ENCODE data around the gene CST3.

CST3 gene

DNA sequence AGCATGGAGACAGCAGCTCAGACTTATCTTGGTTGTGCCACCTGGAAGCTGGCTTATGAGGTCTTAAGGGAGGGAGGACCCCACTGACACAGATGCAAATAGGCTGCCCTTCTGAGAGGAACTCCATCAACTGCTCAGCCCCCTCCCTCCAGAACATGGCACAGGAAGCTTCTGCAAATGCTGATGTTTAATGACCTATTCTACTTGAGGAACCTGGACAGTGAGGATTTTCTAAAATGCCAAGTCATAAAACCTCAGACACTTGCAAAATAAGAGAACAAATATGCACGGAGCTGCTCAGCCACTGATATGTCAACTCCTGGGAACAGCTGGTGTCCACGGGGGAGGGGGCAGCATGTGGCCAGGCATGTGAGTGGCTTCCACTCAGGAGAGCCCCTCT is 35.5 kb downstream of the CST3 start:
- no peak for DNase-seq (ENCODE audit: low read depth)

DNA sequence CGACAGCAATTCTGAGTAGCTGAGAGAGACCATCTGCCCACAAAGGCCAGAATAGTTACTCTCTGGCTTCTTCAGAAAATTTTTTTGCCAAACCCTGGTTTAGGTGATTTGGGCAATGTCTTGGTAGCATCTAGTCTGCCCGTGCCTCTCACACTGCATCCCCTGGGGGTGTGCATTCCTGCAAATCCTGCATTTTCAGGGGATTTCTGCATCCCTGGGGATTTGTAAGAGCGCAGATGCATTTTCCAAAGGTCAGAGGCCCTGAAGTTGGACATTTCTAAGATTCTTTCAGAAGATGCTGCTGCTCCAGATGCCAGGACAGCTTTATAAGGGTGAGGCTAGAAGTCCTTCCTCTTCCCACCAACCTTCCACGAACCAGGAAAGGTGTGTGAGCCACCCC is 36.0 kb downstream of the CST3 start:
- DNase-seq (ENCODE audit: low read depth) = no peak

DNA sequence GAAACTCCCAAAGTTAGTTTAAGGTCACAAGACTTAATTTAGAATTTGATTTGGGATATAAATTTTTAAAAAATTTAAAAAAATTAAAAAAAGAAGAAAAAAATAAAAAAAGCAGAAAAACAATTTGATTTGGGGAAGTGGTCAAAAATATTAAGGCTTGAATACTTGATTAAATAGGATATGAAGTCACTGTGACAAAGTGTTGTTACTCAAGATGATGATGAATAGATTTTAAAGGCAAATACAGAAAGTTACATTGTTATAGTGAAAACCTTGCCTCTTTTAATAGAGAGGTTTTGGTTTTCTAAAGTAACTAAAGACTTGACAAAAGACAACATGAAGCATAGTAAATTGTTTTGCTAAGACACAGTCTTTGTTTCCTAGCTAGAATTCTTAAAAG is 39.3 kb downstream of the CST3 start:
- no peak for DNase-seq (ENCODE audit: low read depth)

DNA sequence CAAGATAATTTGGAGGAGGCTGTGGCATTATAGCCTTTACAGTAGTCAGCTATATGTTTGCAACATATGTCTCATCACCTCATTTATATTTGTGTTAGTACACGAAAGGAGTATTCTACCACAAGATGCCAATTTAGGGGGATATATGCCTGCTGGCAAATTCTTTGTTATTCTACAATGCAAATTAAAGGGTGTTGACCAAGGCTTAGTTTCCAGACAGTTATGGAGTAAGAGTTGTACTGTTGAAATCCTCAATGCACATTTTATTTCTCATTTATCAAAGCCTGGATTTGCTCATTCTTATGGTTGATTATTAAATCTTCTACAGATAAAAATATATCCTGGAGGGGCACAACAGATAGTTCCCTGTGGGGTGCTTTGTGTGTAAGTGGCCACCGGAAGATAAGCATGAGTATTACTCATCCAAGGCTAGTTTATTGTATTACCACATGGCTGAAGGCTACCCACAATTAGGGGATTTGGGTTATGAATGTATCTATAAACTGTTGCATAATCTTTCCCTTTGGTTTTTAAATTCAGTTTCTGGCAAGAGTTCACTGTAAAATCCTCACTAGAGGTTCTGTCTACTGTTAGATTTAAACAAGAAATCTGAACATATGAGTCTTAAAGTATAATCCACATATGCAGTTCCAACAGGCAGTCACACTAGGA is 41.0 kb downstream of the CST3 start:
- no peak for DNase-seq (ENCODE audit: low read depth)

DNA sequence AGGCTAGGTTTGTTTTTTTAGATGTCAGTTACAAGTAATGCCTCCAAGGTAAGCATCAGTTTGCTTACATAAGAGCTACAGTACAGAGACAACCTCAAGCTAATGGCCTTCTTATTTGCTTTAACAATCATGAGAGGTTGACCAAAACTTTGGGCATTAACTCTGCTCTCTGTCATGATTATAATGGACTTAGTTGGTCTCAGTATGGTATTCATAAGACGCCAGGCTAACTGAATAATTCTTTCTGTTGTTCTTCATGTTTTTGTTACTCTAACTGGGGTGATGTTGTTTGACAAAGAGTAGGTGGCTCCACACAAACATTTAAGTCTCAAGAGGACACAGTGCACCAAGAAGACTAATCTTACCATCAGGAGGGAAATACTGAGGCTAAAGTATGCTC is 41.8 kb downstream of the CST3 start:
- DNase-seq (ENCODE audit: low read depth) = no peak

DNA sequence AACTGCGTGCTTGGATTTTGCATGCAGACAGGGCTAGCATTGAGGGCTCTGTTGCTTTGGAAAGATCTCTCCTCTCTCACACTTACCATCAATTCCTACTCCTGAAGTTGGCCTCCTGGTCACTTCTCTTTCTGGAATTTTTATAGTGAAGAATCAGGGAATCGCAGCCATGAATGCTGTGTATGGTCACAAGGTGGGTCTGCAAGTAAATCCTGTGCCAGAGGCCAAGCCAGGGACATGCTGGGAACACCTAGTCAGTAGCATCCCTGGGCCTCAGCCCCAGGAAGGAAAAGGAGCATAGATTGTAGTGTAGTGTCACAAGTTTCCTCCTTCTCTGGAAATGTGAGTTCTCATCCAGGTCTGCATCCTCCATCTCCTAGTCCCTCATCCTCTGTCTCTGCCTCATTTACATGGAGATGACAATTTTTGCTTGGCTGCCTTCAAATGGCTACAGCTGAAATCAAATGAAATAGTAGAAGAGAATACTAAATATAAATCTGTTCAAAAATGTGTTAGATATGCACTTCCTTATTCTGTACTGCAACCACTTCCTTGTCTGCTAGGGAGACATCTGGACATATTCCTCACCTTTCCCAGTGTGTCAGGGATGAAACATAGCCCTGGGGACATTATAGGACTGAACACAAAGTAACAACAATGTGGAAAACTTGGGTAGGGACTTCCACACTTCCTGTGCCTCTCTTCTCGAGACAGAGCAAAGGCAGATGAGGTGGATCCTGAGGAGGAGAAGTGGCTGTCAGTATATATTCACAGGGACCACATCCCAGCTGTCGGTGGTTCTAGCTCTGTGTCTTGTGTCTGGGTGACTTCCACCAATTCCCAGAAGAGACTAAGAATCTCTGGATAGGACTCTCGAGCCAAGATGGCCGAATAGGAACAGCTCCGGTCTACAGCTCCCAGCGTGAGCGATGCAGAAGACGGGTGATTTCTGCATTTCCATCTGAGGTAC is 49.0 kb downstream of the CST3 start:
- no peak for DNase-seq (ENCODE audit: low read depth)

DNA sequence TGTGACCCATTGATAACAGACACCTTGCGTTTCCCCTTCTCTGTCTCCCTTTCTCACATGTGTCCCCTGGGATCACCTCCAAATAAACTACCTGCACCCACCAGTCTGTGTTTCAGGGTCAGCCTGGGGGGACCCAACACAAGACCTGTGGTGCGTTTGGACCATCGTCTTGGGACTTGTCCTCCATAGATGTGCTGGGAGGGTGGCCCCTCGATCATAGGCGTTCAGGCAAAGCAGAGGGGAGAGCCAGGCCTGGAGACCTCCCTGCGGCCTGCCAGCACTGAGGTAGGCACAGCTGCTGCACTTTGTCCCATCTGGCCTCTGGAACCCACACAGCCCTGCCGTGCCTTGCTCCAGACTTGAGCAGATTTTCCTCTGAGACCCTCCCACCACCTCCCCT is 50.1 kb downstream of the CST3 start:
- no peak for DNase-seq (ENCODE audit: low read depth)

DNA sequence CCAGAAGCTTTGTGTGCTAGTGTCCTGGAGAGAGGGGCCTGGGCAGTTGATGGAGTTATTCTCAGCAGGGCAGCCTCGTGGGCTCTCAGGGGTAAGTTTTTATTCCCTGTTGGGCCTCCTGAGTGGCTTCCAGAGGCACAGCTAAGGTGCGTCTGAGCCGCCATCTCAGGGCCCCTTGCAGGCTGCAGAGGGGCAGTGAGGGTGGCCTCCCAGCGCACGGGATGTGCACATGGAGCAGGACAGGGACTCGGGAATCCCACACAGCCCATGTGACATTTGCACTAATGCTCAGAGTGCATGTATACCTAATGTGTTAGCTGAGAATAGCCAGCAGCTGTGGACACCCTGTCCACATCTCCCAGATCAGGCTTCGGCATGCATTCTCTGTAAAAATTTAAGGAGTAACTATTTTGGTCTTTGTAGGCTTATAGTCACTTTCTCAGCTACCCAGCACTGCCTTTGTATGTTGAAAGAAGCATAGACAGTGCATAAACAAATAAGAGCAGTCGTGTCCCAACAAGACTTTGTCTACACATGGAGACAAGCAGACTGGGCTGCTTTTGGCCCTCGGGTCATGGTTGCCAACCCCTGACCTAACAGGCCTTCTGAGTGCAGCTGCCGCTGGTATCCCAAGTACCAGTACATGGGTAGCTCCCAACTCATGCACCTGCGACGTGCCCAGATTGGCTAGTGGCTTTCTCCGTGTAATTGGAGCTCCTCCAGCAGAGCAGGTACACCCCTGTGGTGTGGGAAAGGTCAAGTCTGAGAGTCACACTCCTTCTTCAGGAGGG is 50.8 kb downstream of the CST3 start:
- DNase-seq (ENCODE audit: low read depth) = no peak

DNA sequence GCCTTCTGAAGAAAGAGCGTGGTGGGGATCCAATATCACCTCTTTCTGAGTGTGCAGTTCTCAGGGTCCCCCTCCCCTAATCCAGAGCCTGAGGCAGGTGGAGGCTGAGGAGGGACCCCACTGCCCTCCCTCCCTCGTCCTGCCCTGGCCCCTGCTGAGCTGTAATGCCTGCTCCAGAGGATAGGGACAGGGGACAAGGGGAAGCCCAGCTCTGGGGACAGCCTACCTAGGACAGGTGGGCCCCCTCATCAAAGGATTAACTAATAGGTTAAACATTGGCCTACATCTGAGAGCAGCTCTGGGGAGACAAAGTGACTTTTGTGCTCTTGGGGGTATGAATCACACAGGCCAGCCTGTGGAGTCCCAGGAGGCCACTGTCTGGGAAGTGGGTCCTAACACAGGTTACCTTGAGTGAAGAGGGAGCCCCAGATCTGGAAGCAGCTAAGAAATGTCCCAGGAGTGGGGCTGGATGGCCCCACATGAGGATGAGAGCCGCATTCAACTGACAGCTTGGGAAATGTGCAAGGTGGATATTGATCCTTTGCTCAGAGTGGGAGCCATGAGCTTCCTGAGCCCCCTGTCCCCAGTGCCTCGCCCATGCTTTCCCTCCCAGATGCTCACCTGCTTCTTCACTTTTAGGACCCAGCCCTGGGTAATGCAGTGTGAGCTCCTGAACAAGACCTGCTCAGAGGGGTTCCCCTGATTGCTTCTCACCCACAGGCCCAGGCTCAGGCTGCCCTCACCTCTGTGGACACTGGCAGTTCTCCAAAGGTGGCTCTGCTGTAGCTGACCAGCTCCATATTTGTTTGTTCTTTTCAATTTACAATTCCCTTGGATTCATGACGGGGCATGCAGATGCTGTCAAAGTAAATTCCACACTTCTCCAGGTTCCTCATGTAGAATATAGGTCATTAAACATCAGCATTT is 51.7 kb downstream of the CST3 start:
- no peak for DNase-seq (ENCODE audit: low read depth)

DNA sequence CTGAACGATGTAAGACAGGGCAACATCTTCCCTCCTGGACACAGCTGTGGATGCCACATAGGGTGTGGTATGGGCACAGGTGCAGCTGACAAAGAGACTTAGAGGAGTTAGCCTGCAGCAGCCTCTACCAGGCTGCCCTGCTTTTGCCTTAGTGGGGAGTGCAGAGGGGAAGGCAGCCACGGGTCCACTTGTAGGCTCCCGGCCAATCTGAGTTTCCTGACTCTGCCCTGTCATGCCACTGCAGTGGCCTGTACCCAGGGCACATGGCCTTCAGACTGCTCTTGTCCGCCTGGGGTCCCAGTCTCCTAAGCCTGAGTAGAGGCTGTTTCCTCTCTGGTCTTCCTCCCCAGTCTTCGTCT is 52.3 kb downstream of the CST3 start:
- no peak for DNase-seq (ENCODE audit: low read depth)

DNA sequence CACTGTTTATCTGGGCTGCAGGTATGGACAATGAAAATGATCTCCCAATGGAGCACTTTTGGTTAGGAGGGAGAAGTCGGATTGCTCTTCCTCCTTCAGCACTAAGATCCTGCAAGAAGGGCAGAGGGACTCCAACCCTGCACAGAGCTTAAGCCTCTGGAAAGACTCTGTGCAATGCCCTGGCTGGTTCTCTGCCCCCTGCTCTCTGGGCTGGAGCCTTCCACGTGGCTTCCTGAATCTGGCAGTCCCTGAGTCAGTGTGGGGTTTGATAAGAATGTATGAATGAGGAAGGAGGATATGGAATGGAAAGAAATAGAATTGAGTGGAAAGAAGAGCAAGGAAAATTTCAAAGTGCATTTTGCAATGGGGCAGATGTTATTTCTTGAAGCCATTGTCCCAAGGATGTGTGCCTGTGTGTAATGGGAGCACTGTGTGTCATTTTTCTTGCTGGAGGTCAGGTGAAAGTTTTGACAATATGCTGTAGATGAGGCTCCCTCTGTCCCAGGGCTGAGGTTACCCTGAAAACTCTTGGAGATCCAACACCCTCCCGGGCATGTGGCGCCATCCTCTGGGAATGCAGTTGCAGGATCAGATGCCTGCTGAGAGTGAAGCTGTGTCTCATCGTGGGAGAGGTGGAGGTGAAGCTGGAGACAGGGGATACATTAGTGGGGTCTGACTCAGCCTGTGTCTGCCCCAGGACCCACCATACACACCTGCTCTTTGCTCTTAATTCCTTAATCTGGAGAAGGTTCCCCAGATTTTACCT is 53.1 kb downstream of the CST3 start:
- DNase-seq (ENCODE audit: low read depth) = no peak

All from activated T-cell treated with anti-CD3 and anti-CD28 coated beads for 24 hours (primary cell).